IMR-90 (cell line): ENCODE measurements around the gene OBI1.

ENCODE experiments used
- CEBPB ChIP-seq: IDR thresholded peaks from 2 replicates; pipeline ENCODE4 v1.6.1; 2012; ENCODE audit warnings: low read depth, low read length, improper control_type of control experiment
- CHD1 ChIP-seq: IDR thresholded peaks from 2 replicates; pipeline ENCODE4 v1.6.1; 2012; ENCODE audit warnings: low read depth, low read length, improper control_type of control experiment
- FOS ChIP-seq: fragments of 150-350 bp; IDR thresholded peaks from 2 replicates; pipeline ENCODE4 v1.6.1; 2016; ENCODE audit warnings: low read depth, low read length
- MAFK ChIP-seq: IDR thresholded peaks from 2 replicates; pipeline ENCODE4 v1.6.1; 2012; ENCODE audit warnings: low read depth, low read length, improper control_type of control experiment
- MXI1 ChIP-seq: IDR thresholded peaks from 2 replicates; pipeline ENCODE4 v1.6.1; 2012; ENCODE audit warnings: low read depth, mild to moderate bottlenecking, low read length, moderate library complexity, borderline replicate concordance
- NFE2L2 ChIP-seq: fragments of 150-350 bp; IDR thresholded peaks from 2 replicates; pipeline ENCODE4 v1.6.1; 2016; ENCODE audit warnings: low read depth, mild to moderate bottlenecking, low read length
- POLR2A ChIP-seq: IDR thresholded peaks from 2 replicates; pipeline ENCODE4 v1.6.1; 2012; ENCODE audit warnings: mild to moderate bottlenecking, low read depth, low read length
- RAD21 ChIP-seq: IDR thresholded peaks from 2 replicates; pipeline ENCODE4 v1.6.1; 2012; ENCODE audit warnings: low read length, improper control_type of control experiment
- SMC3 ChIP-seq: fragments of 150-350 bp; IDR thresholded peaks from 2 replicates; pipeline ENCODE4 v1.6.1; 2016; ENCODE audit warnings: low read depth, mild to moderate bottlenecking, antibody characterized with exemption, low read length, moderate library complexity
- TF ChIP-seq, protein P1 (sequence below): conservative IDR thresholded peaks from 2 replicates; pipeline ENCODE4 v1.5.1; 2012; ENCODE audit warnings: mild to moderate bottlenecking, low read depth, low read length, improper control_type of control experiment

DNA sequence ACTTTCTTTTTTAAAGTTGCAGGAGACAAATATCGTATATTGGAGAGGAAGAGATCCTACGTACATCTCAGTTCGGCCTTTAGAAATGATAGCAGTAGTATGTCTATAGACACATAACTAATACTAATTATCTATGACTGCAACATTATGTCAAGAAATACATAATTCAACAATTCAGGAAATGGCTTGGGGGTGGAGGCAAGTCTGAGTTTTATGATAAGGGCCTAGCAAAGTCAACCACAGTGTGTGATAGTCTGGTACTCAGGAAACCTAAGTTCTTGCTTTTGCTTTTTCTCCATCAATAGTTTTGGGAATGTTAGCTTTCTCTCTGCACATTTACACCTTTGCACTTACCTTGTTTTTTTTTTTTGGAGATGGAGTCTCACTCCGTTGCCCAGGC is 27.5 kb upstream of the OBI1 start:
- TF ChIP-seq, protein P1, sequence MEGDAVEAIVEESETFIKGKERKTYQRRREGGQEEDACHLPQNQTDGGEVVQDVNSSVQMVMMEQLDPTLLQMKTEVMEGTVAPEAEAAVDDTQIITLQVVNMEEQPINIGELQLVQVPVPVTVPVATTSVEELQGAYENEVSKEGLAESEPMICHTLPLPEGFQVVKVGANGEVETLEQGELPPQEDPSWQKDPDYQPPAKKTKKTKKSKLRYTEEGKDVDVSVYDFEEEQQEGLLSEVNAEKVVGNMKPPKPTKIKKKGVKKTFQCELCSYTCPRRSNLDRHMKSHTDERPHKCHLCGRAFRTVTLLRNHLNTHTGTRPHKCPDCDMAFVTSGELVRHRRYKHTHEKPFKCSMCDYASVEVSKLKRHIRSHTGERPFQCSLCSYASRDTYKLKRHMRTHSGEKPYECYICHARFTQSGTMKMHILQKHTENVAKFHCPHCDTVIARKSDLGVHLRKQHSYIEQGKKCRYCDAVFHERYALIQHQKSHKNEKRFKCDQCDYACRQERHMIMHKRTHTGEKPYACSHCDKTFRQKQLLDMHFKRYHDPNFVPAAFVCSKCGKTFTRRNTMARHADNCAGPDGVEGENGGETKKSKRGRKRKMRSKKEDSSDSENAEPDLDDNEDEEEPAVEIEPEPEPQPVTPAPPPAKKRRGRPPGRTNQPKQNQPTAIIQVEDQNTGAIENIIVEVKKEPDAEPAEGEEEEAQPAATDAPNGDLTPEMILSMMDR = no peak
- no peak for TF ChIP-seq POLR2A
- no peak for TF ChIP-seq SMC3
- no peak for TF ChIP-seq MAFK
- TF ChIP-seq NFE2L2 = no peak
- no peak for TF ChIP-seq CEBPB
- no peak for TF ChIP-seq FOS
- TF ChIP-seq CHD1 = no peak
- TF ChIP-seq RAD21 = no peak
- TF ChIP-seq MXI1 = no peak
